ENCODE measurements around the gene ICAM1.
A peak's percentile ranks its signal among the peaks of the same experiment; 100 is the strongest.

Gene ICAM1

DNA sequence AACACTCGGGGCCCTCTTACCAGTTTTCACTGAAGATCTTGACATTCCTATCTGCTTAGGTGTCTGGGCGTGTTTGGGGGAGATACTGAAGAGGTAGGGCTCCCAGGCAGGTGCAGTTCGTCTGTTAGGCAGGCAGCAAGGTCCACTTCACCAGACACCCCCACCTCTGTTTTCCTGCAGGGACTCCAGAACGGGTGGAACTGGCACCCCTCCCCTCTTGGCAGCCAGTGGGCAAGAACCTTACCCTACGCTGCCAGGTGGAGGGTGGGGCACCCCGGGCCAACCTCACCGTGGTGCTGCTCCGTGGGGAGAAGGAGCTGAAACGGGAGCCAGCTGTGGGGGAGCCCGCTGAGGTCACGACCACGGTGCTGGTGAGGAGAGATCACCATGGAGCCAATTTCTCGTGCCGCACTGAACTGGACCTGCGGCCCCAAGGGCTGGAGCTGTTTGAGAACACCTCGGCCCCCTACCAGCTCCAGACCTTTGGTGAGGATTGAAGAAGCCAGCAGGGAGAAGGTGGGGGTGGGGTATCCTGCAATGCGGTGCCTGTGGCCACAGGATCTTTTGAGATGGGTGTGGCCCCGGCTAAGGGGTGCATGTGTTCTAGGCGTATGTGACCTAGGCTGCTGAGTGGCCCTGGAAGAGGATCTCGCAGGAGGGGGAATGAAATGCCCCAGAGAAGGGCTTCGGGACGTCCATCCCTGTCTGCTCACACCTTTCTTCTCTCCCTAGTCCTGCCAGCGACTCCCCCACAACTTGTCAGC lies 12.6 kb downstream of the ICAM1 start:
- H3K4me1 ChIP-seq (ENCODE audit: control extremely low read depth in 1 of 4, control insufficient read depth in 4 of 4, insufficient read depth in 4 of 4, low read length in 3 of 4), result peaks cover 5 to 52% (median 47%) of the 10 kb centered on the region in 4 experiments
- no peaks in the 10 kb centered on the region for H3K27me3 ChIP-seq (replicated peaks in 2 of 5; ENCODE audit: control insufficient read depth in 4 of 5, insufficient read depth in 5 of 5, low read length in 4 of 5)
- no peak overlapping the region for H3K27ac ChIP-seq (ENCODE audit: insufficient read depth in 1 of 2, low read depth in 1 of 2, low read length in 2 of 2, poor library complexity in 1 of 2, severe bottlenecking in 2 of 2)
- 96% methylated on average over 20 of the region's 23 CpGs for WGBS (ENCODE audit: insufficient coverage)
- peaks cover 0 to 24% (median 13%) of the 10 kb centered on the region in 4 experiments for H3K36me3 ChIP-seq (ENCODE audit: control insufficient read depth in 4 of 4, insufficient read depth in 4 of 4, low read length in 3 of 4)
- ChIA-PET CTCF (interaction anchor here (1.0 to 3.2 kb wide), 4 partner anchors 10 to 21 kb away, joined by 3 to 16 read pairs (median 4); partner anchors contain the start of gene ICAM1), POLR2A (interaction anchor here (0.6 to 1.1 kb wide), 2 partner anchors 12 to 140 kb away, joined by 3 to 4 read pairs; partner anchors contain the start of gene ICAM1)
- H3K4me3 ChIP-seq (ENCODE audit: control insufficient read depth in 1 of 7, extremely low read depth in 1 of 7, insufficient read depth in 4 of 7, low read depth in 2 of 7, low read length in 6 of 7), result no peak overlapping the region
- no peaks in the 10 kb centered on the region for H3K9me3 ChIP-seq (ENCODE audit: control extremely low read depth in 1 of 5, control insufficient read depth in 4 of 5, insufficient read depth in 2 of 5, low read depth in 1 of 5, low read length in 4 of 5)
- no peak for DNase-seq

DNA sequence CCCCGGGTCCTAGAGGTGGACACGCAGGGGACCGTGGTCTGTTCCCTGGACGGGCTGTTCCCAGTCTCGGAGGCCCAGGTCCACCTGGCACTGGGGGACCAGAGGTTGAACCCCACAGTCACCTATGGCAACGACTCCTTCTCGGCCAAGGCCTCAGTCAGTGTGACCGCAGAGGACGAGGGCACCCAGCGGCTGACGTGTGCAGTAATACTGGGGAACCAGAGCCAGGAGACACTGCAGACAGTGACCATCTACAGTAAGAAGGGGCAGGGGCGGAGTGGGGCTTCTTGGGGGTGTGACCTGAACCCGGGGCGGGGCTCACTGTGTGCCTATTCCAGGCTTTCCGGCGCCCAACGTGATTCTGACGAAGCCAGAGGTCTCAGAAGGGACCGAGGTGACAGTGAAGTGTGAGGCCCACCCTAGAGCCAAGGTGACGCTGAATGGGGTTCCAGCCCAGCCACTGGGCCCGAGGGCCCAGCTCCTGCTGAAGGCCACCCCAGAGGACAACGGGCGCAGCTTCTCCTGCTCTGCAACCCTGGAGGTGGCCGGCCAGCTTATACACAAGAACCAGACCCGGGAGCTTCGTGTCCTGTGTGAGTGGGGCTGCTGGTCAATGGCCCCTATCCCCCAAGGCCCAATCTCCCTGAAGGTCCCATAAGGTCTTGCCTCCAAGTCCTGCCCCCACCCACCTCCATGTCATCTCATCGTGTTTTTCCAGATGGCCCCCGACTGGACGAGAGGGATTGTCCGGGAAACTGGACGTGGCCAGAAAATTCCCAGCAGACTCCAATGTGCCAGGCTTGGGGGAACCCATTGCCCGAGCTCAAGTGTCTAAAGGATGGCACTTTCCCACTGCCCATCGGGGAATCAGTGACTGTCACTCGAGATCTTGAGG lies 13.4 kb downstream of the ICAM1 start:
- Histone ChIP-seq H3K9me3 (ENCODE audit: control extremely low read depth in 1 of 5, control insufficient read depth in 4 of 5, insufficient read depth in 2 of 5, low read depth in 1 of 5, low read length in 4 of 5) (no peaks in the 10 kb centered on the region), H3K27me3 (replicated peaks in 2 of 5; ENCODE audit: control insufficient read depth in 4 of 5, insufficient read depth in 5 of 5, low read length in 4 of 5) (peaks cover 0 to 3% (median 0%) of the 10 kb centered on the region in 5 experiments), H3K4me1 (ENCODE audit: control extremely low read depth in 1 of 4, control insufficient read depth in 4 of 4, insufficient read depth in 4 of 4, low read length in 3 of 4) (peaks cover 5 to 60% (median 55%) of the 10 kb centered on the region in 4 experiments), H3K4me3 (ENCODE audit: control insufficient read depth in 1 of 7, extremely low read depth in 1 of 7, insufficient read depth in 4 of 7, low read depth in 2 of 7, low read length in 6 of 7) (no peak overlapping the region), H3K27ac (ENCODE audit: insufficient read depth in 1 of 2, low read depth in 1 of 2, low read length in 2 of 2, poor library complexity in 1 of 2, severe bottlenecking in 2 of 2) (no peak overlapping the region), H3K36me3 (ENCODE audit: control insufficient read depth in 4 of 4, insufficient read depth in 4 of 4, low read length in 3 of 4) (peaks cover 0 to 24% (median 13%) of the 10 kb centered on the region in 4 experiments)
- 98% methylated on average over 30 of the region's 34 CpGs for WGBS (ENCODE audit: insufficient coverage)
- ChIA-PET POLR2A (interaction anchor here (1.1 to 5.6 kb wide), 2 partner anchors 13 kb away, joined by 4 to 60 read pairs; partner anchors contain the start of gene ICAM1), CTCF (interaction anchor here (1.0 to 3.2 kb wide), 4 partner anchors 11 to 37 kb away, joined by 3 to 16 read pairs (median 4); partner anchors contain the start of gene ICAM1)
- no peak for DNase-seq

DNA sequence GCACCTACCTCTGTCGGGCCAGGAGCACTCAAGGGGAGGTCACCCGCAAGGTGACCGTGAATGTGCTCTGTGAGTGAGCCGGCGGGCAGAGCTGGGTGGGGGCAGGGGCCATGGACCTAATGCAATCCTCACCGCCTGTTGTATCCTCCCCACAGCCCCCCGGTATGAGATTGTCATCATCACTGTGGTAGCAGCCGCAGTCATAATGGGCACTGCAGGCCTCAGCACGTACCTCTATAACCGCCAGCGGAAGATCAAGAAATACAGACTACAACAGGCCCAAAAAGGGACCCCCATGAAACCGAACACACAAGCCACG lies 14.0 kb downstream of the ICAM1 start:
- peaks cover 4 to 60% (median 56%) of the 10 kb centered on the region in 4 experiments for H3K4me1 ChIP-seq (ENCODE audit: control extremely low read depth in 1 of 4, control insufficient read depth in 4 of 4, insufficient read depth in 4 of 4, low read length in 3 of 4)
- ChIA-PET POLR2A (interaction anchor here (5.6 kb wide), 1 partner anchor 14 kb away, joined by 60 read pairs; the partner anchor contains the start of gene ICAM1), CTCF (interaction anchor here (1.5 to 3.2 kb wide), 2 partner anchors 14 to 37 kb away, joined by 4 to 16 read pairs; partner anchors contain the start of gene ICAM1)
- H3K27ac ChIP-seq (ENCODE audit: insufficient read depth in 1 of 2, low read depth in 1 of 2, low read length in 2 of 2, poor library complexity in 1 of 2, severe bottlenecking in 2 of 2), result no peak overlapping the region
- H3K36me3 ChIP-seq (ENCODE audit: control insufficient read depth in 4 of 4, insufficient read depth in 4 of 4, low read length in 3 of 4), result peaks cover 0 to 24% (median 13%) of the 10 kb centered on the region in 4 experiments
- WGBS (ENCODE audit: insufficient coverage), result 94% methylated on average over 11 of the region's 13 CpGs
- H3K27me3 ChIP-seq (replicated peaks in 2 of 5; ENCODE audit: control insufficient read depth in 4 of 5, insufficient read depth in 5 of 5, low read length in 4 of 5), result peaks cover 0 to 3% (median under 1%) of the 10 kb centered on the region in 5 experiments
- H3K9me3 ChIP-seq (ENCODE audit: control extremely low read depth in 1 of 5, control insufficient read depth in 4 of 5, insufficient read depth in 2 of 5, low read depth in 1 of 5, low read length in 4 of 5), result no peaks in the 10 kb centered on the region
- H3K4me3 ChIP-seq (ENCODE audit: control insufficient read depth in 1 of 7, extremely low read depth in 1 of 7, insufficient read depth in 4 of 7, low read depth in 2 of 7, low read length in 6 of 7), result no peak overlapping the region
- DNase-seq, result no peak

DNA sequence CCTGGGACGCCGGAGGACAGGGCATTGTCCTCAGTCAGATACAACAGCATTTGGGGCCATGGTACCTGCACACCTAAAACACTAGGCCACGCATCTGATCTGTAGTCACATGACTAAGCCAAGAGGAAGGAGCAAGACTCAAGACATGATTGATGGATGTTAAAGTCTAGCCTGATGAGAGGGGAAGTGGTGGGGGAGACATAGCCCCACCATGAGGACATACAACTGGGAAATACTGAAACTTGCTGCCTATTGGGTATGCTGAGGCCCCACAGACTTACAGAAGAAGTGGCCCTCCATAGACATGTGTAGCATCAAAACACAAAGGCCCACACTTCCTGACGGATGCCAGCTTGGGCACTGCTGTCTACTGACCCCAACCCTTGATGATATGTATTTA lies 14.5 kb downstream of the ICAM1 start:
- peaks cover under 1 to 60% (median 56%) of the 10 kb centered on the region in 4 experiments for H3K4me1 ChIP-seq (ENCODE audit: control extremely low read depth in 1 of 4, control insufficient read depth in 4 of 4, insufficient read depth in 4 of 4, low read length in 3 of 4)
- peak in 1 of 3 donors; percentile 58 for DNase-seq
- no peak overlapping the region for H3K27ac ChIP-seq (ENCODE audit: insufficient read depth in 1 of 2, low read depth in 1 of 2, low read length in 2 of 2, poor library complexity in 1 of 2, severe bottlenecking in 2 of 2)
- ChIA-PET POLR2A (interaction anchor here (1.2 to 5.6 kb wide), 2 partner anchors 14 kb away, joined by 3 to 60 read pairs; partner anchors contain the start of gene ICAM1), CTCF (interaction anchor here (0.9 to 7.6 kb wide), 6 partner anchors 15 to 115 kb away, joined by 3 to 83 read pairs (median 6); partner anchors contain the start of genes ICAM1 and RAVER1)
- H3K27me3 ChIP-seq (replicated peaks in 2 of 5; ENCODE audit: control insufficient read depth in 4 of 5, insufficient read depth in 5 of 5, low read length in 4 of 5), result peaks cover 0 to 7% (median 6%) of the 10 kb centered on the region in 5 experiments
- H3K4me3 ChIP-seq (ENCODE audit: control insufficient read depth in 1 of 7, extremely low read depth in 1 of 7, insufficient read depth in 4 of 7, low read depth in 2 of 7, low read length in 6 of 7), result no peak overlapping the region
- peaks cover 0 to 24% (median 13%) of the 10 kb centered on the region in 4 experiments for H3K36me3 ChIP-seq (ENCODE audit: control insufficient read depth in 4 of 4, insufficient read depth in 4 of 4, low read length in 3 of 4)
- no peaks in the 10 kb centered on the region for H3K9me3 ChIP-seq (ENCODE audit: control extremely low read depth in 1 of 5, control insufficient read depth in 4 of 5, insufficient read depth in 2 of 5, low read depth in 1 of 5, low read length in 4 of 5)
- 73% methylated on average over 3 of the region's 4 CpGs for WGBS (ENCODE audit: insufficient coverage)

DNA sequence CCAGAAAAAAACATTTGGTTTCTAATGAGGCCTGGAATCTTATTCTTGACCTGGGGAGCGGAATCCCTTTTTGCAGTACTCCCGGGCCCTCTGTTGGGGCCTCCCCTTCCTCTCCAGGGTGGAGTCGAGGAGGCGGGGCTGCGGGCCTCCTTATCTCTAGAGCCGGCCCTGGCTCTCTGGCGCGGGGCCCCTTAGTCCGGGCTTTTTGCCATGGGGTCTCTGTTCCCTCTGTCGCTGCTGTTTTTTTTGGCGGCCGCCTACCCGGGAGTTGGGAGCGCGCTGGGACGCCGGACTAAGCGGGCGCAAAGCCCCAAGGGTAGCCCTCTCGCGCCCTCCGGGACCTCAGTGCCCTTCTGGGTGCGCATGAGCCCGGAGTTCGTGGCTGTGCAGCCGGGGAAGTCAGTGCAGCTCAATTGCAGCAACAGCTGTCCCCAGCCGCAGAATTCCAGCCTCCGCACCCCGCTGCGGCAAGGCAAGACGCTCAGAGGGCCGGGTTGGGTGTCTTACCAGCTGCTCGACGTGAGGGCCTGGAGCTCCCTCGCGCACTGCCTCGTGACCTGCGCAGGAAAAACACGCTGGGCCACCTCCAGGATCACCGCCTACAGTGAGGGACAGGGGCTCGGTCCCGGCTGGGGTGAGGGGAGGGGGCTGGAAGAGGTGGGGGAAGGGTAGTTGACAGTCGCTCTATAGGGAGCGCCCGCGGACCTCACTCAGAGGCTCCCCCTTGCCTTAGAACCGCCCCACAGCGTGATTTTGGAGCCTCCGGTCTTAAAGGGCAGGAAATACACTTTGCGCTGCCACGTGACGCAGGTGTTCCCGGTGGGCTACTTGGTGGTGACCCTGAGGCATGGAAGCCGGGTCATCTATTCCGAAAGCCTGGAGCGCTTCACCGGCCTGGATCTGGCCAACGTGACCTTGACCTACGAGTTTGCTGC lies 16.1 kb downstream of the ICAM1 start, which contains the start of gene ICAM4:
Gene ICAM4 (plus strand): TSS at position 153 of the 935 bp plus-strand sequence. CDS start 58 bp downstream, at position 211.
- Histone ChIP-seq H3K4me3 (ENCODE audit: control insufficient read depth in 1 of 7, extremely low read depth in 1 of 7, insufficient read depth in 4 of 7, low read depth in 2 of 7, low read length in 6 of 7) (peak within 1 kb of the TSS in 6 of 7 experiments; percentile 36 to 76 (median 62)), H3K4me1 (ENCODE audit: control extremely low read depth in 1 of 4, control insufficient read depth in 4 of 4, insufficient read depth in 4 of 4, low read length in 3 of 4) (peaks cover 0 to 75% (median 71%) of the 10 kb centered on the region in 4 experiments), H3K27ac (ENCODE audit: insufficient read depth in 1 of 2, low read depth in 1 of 2, low read length in 2 of 2, poor library complexity in 1 of 2, severe bottlenecking in 2 of 2) (peak within 1 kb of the TSS in 1 of 2 experiments; percentile 73), H3K36me3 (ENCODE audit: control insufficient read depth in 4 of 4, insufficient read depth in 4 of 4, low read length in 3 of 4) (peaks cover 0 to 24% (median 13%) of the 10 kb centered on the region in 4 experiments), H3K9me3 (ENCODE audit: control extremely low read depth in 1 of 5, control insufficient read depth in 4 of 5, insufficient read depth in 2 of 5, low read depth in 1 of 5, low read length in 4 of 5) (no peaks in the 10 kb centered on the region), H3K27me3 (replicated peaks in 2 of 5; ENCODE audit: control insufficient read depth in 4 of 5, insufficient read depth in 5 of 5, low read length in 4 of 5) (peaks cover 0 to 24% (median 21%) of the 10 kb centered on the region in 5 experiments)
- whole genome bisulfite sequencing (ENCODE audit: insufficient coverage), result 1% methylated on average over 50 of the region's 59 CpGs
- CTCF ChIA-PET, result interaction anchor here (0.9 to 7.6 kb wide), 10 partner anchors 9 to 104 kb away, joined by 3 to 83 read pairs (median 6); partner anchors contain the start of genes ICAM1 and RAVER1
- POLR2A ChIA-PET, result interaction anchor here (1.2 to 5.6 kb wide), 2 partner anchors 8 to 16 kb away, joined by 5 to 60 read pairs; partner anchors contain the start of gene ICAM1
- peak; percentile 65 to 83 (median 78) for DNase-seq
